PC-3 (cell line): ENCODE measurements around the gene CCDC187. TPM values are rescaled to one million over a fixed set of nuclear protein-coding genes. Genes with fewer than 3 reads are reported as not detected.

Experiments
- ATAC-seq: fragments of 200-7000 bp; cut with Tn5 transposase; 2 replicates; pipeline ENCODE4 v1.9.1; 2020; ENCODE audit warnings: mild to moderate bottlenecking, moderate library complexity
- BruUV-seq: library from RNA; stranded (reverse); fragments of 400-500 nt; replicated peaks from 2 replicates; lab custom pipeline; 2021; lab: Mats Ljungman, UMichigan
- CTCF ChIA-PET: fragments of 300-600 bp; sonication (Branson Sonifier 250); formaldehyde crosslinking; loops from one replicate; lab custom pipeline; 2022; ENCODE audit warnings: antibody characterized with exemption; lab: Charles Lee
- POLR2A ChIA-PET: fragments of 300-600 bp; sonication (Branson Sonifier 250); formaldehyde crosslinking; loops from one replicate; lab custom pipeline; 2022; ENCODE audit warnings: antibody characterized with exemption; ENCODE audit not compliant: unreplicated experiment; lab: Charles Lee
- DNase-seq: peaks from one replicate; pipeline ENCODE4 v3.0.0-alpha.2; 2015
- H2AFZ ChIP-seq: fragments of 300-600 bp; sonication (generic); 2 replicates; pipeline ENCODE4 v1.6.0; 2016; ENCODE audit warnings: antibody characterized with exemption, low read length
- H3F3A ChIP-seq: fragments of 300-600 bp; sonication (generic); one replicate; pipeline ENCODE4 v1.6.0; 2017; ENCODE audit warnings: antibody characterized with exemption, low read length, control low read depth, mild to moderate bottlenecking; ENCODE audit not compliant: unreplicated experiment
- H3K27ac ChIP-seq: fragments of 300-600 bp; sonication (generic); 2 replicates; pipeline ENCODE4 v1.5.1; 2016; ENCODE audit warnings: mild to moderate bottlenecking, low read length
- H3K27me3 ChIP-seq: fragments of 300-600 bp; sonication (generic); 2 replicates; pipeline ENCODE4 v1.6.1; 2016; ENCODE audit warnings: low read length, mixed read lengths
- H3K36me3 ChIP-seq: fragments of 300-600 bp; sonication (generic); 2 replicates; pipeline ENCODE4 v1.6.1; 2016; ENCODE audit warnings: low read depth, mixed run types, low read length, mixed read lengths
- H3K4me1 ChIP-seq: fragments of 300-600 bp; sonication (generic); 2 replicates; pipeline ENCODE4 v1.5.1; 2016; ENCODE audit warnings: low read length; ENCODE audit not compliant: insufficient read depth
- H3K4me2 ChIP-seq: fragments of 300-600 bp; sonication (generic); 2 replicates; pipeline ENCODE4 v1.6.0; 2016; ENCODE audit warnings: low read length
- H3K4me3 ChIP-seq: fragments of 300-600 bp; sonication (generic); 2 replicates; pipeline ENCODE4 v1.5.1; 2016; ENCODE audit warnings: mild to moderate bottlenecking, low read length, mixed read lengths
- H3K79me2 ChIP-seq: fragments of 300-600 bp; sonication (generic); 2 replicates; pipeline ENCODE4 v1.6.1; 2017; ENCODE audit warnings: low read length, mixed read lengths
- H3K9ac ChIP-seq: fragments of 300-600 bp; sonication (generic); 2 replicates; pipeline ENCODE4 v1.6.0; 2016; ENCODE audit warnings: mild to moderate bottlenecking, low read length
- H3K9me2 ChIP-seq: fragments of 300-600 bp; sonication (generic); replicated peaks from 2 replicates; pipeline ENCODE4 v1.6.1; 2016; ENCODE audit warnings: mixed run types, low read length, mixed read lengths
- H3K9me3 ChIP-seq: fragments of 300-600 bp; sonication (generic); 2 replicates; pipeline ENCODE4 v1.6.1; 2016; ENCODE audit warnings: low read length, mixed read lengths
- H4K20me1 ChIP-seq: fragments of 300-600 bp; sonication (generic); 2 replicates; pipeline ENCODE4 v1.6.1; 2016; ENCODE audit warnings: low read length, mixed read lengths
- EZH2 ChIP-seq: fragments of 300-600 bp; sonication (generic); IDR thresholded peaks from one replicate; pipeline ENCODE4 v1.6.1; 2017; ENCODE audit warnings: antibody characterized with exemption, mild to moderate bottlenecking, low read length; ENCODE audit not compliant: unreplicated experiment
- EZH2phosphoT487 ChIP-seq: fragments of 300-600 bp; sonication (generic); IDR thresholded peaks from 2 replicates; pipeline ENCODE4 v1.6.1; 2018; ENCODE audit warnings: mild to moderate bottlenecking, antibody characterized with exemption, low read length, borderline replicate concordance
- intact Hi-C: fragments of 100-400 bp; cut with micrococcal nuclease; formaldehyde crosslinking; loops from 2 replicates; pipeline ENCODE4 v1.9.0; 2023
- total RNA-seq: library from RNA; depleted of rRNA; stranded (reverse); fragments of >200 nt; gene quantifications from 2 replicates; pipeline ENCODE4 v1.2.3, GENCODE V29; 2014
- TF ChIP-seq, protein P1 (sequence below): fragments of 300-600 bp; sonication (generic); conservative IDR thresholded peaks from 2 replicates; pipeline ENCODE4 v1.5.1; 2017; ENCODE audit warnings: antibody characterized with exemption, low read depth, mild to moderate bottlenecking, low read length

The CCDC187 gene
- total RNA-seq, 1 experiment from 2014 or later: 0.04 TPM

DNA sequence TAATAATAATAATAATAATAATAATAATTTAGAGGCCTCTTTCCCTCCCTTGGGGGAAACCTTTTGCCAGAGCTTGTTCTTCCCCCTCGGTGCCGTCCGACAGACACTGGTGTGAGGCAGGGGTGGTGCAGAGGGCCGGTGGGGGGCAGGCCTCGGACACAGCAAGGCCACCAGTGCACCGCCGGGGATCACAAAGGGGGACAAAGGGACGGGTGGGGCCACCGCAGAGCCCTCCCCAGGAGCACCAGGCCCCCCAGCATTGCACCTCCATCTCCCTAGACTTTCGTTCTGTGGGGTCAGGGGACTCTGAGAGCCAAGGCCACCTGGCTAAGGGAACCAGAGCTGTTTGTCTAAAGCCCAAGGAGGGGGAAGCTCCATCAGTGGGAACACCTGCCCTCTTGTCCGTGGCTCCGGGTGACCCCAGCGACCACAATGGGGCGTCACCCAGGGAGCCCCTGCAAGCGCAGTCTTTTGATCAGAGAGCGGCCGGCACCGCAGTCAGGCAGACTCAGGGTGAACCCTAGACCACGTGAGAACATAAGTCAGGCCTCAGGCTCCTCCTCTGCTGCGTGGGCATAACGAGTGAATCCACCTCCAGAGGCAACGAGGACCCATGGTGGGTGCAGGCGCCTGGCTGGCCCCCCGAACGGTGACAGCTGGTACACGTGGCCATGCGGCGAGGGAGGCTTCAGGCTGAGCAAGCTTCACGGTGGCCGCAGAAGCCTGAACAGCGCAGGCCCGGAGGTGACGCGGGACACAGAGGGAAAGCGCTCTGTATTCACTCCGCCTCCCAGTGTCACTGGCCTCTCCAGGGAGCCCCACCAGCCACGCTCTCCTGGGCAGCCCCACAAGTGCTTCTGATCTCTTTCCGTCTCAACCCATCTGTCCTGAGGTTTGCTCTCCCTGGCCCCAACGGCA, 46.3 kb downstream of the CCDC187 start:
- Histone ChIP-seq H3K79me2 (no peaks in the 10 kb centered on the region), H3K4me3 (no peak overlapping the region), H3K27ac (no peak overlapping the region), H3K36me3 (no peaks in the 10 kb centered on the region), H3F3A (no peaks in the 10 kb centered on the region), H3K27me3 (no peaks in the 10 kb centered on the region), H4K20me1 (no peaks in the 10 kb centered on the region), H3K9me2 (no peaks in the 10 kb centered on the region), H2AFZ (no peak overlapping the region), H3K9me3 (no peaks in the 10 kb centered on the region), H3K4me2 (no peak overlapping the region), H3K9ac (no peak overlapping the region), H3K4me1 (no peaks in the 10 kb centered on the region)
- ATAC-seq (no peak), DNase-seq (no peak)
- POLR2A ChIA-PET: no interaction called here
- no peak for TF ChIP-seq EZH2phosphoT487
- TF ChIP-seq EZH2: no peak
- TF ChIP-seq, protein P1, sequence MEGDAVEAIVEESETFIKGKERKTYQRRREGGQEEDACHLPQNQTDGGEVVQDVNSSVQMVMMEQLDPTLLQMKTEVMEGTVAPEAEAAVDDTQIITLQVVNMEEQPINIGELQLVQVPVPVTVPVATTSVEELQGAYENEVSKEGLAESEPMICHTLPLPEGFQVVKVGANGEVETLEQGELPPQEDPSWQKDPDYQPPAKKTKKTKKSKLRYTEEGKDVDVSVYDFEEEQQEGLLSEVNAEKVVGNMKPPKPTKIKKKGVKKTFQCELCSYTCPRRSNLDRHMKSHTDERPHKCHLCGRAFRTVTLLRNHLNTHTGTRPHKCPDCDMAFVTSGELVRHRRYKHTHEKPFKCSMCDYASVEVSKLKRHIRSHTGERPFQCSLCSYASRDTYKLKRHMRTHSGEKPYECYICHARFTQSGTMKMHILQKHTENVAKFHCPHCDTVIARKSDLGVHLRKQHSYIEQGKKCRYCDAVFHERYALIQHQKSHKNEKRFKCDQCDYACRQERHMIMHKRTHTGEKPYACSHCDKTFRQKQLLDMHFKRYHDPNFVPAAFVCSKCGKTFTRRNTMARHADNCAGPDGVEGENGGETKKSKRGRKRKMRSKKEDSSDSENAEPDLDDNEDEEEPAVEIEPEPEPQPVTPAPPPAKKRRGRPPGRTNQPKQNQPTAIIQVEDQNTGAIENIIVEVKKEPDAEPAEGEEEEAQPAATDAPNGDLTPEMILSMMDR: no peak
- CTCF ChIA-PET: no interaction called here
- BruUV-seq: no TSS peak
- intact Hi-C loops: no loop called here

DNA sequence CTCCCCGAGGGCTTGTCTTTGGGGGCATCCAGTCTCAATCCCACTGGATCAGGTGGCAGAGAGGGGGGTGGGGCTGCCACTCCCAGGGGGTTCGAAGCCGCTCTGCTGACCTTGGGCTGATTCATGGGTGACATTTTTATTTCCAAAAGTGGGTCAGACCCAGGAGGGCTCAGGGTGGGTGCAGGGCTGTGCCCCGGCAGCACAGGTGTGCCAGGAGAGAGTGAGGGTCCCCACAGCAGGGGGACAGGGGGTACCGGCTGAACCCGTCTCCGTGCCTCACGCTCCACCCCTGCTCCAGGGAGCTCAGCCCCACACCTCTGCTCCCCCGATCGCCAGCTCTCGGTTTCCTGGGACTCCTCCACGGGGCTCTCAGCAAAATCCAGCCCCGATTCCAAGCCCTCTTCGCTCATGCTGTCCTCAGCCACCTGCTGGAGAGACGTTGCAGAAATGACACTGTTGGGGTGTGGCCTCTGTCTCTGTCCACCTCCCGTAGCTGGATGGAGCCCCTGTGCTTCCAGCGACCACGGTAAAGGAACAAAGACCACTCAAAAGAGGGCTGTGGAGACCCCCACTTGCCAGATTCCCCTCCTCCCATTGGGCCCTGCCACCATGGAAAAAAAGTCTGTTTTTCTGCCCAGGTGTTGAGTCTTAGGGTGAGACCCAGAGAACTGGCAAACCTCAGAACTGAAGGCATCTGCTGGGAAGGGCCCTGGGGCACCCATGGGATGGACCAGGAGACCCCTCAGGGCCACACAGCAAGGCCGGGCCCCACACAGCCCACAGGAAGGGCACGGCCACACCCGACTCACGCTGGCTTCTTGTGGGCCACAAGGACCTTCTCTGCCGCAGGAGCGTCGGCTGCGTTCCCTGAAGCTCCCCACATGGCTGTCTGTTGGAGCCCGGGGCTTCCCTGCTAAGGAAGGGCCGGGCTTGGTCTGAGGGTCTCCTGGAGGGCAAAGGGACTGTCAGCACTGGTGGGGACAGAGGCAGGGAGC, 47.7 kb downstream of the CCDC187 start:
- no peaks in the 10 kb centered on the region for H3K9me3 ChIP-seq
- H4K20me1 ChIP-seq: no peaks in the 10 kb centered on the region
- H2AFZ ChIP-seq: no peak overlapping the region
- no peaks in the 10 kb centered on the region for H3K36me3 ChIP-seq
- H3K4me2 ChIP-seq: no peak overlapping the region
- H3K9ac ChIP-seq: no peak overlapping the region
- TF ChIP-seq, protein P1: peak; percentile 39
- TF ChIP-seq EZH2phosphoT487: no peak
- ATAC-seq (peak; percentile 74), DNase-seq (peak; percentile 25)
- intact Hi-C loops: no loop called here
- H3K4me1 ChIP-seq: no peaks in the 10 kb centered on the region
- H3F3A ChIP-seq: no peaks in the 10 kb centered on the region
- no peak overlapping the region for H3K27ac ChIP-seq
- no peaks in the 10 kb centered on the region for H3K79me2 ChIP-seq
- BruUV-seq: no TSS peak
- no peaks in the 10 kb centered on the region for H3K27me3 ChIP-seq
- H3K4me3 ChIP-seq: no peak overlapping the region
- H3K9me2 ChIP-seq: no peaks in the 10 kb centered on the region
- CTCF ChIA-PET: no interaction called here
- POLR2A ChIA-PET: no interaction called here
